K562 treated with DMSO at 1 percent for 24 hours (cell line): ENCODE results near the gene SNX15. TPM values are rescaled to one million over a fixed set of nuclear protein-coding genes. Genes with fewer than 3 reads are reported as not detected.

ENCODE experiments used
- total RNA-seq: library from RNA; unstranded; fragments of 300-600 nt; gene quantifications from 2 replicates; pipeline ENCODE4 v1.2.3, GENCODE V29; 2022; ENCODE audit warnings: low read depth; ENCODE audit not compliant: insufficient read depth

The SNX15 gene
- total RNA-seq = 53.8 and 58.4 TPM in 2 replicates

DNA sequence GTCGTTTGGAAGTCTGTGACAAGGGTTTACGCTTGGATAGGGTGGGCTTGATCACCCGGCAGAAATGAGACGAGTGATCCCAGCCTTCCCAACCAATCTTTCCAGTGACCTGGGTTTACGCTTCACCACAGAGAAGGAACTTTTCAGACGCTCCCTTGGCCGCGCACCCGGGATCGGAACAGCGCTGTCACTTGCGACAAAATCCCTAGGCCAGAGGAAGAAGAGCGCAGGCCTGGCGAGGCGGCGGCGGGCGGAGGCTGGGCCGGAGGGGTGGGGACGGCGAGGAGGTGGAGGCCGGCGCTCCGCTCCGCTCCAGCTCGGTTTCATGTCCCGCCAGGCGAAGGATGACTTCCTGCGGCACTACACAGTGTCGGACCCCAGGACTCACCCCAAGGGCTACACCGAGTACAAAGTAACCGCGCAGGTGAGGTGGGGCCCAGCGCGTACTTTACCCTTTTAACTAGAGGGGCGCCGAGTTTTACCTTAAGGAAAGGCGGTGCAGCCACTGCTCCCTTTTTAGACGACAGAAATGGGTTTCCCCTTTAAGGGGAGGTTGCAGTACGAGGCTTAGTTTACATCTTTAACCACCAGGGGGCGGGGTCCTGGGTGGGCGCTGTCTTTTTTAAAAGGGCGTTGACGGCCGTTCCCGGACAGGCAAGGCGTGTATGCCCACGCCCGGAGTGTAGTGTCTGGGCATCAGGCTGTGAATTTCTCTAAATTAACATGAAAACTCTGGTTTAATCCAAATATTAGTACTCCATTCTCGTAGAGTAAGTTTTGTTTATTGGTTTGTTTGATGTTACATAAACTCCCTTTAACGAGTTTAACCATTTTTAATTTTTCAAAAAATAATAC is at the start of gene SNX15:
Gene SNX15, plus strand, starts transcription at position 227 of the 855 bp plus-strand sequence. Its CDS starts 99 bp downstream, at position 326.

DNA sequence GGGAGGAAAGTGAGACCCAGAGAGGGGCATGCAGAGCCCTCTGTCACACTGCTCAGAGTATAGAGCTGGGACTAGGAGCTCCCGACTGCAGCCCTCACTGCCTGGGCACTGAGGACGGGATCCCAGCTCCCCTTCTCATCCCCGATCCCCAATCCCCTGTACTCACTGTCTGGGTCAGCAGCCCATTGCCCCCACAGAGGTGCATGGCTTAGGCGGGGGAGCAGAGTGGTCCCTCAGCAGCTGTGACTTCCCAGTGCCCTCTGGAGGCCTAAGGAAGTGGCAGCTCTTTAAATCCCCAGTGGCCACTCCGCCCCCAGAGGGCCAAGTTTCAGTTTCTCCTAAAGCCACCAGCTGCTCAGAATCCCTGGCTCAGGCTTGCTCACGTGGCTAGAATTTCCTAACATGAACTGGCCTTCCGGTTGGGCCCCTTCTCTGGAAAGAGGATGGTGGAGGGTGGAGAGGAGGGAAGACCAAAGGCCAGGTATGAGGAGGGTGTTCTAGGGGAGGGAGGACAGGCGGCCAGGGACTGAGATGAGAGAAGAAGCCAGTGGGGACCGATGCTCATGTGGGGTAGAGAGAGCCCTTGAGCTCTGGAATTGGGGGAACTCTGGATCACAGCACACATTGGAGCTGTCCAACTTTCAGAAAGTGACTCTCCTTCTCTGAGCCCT is 30.4 kb upstream of the SNX15 start, which contains the start of gene BATF2:
Gene BATF2, minus strand, starts transcription at position 262 of the 671 bp plus-strand sequence. Its CDS starts 57 bp downstream, at position 205.

GRCh38 chr11:65013888-65014725 is 13.1 kb upstream of the SNX15 start, which contains the start of gene ARL2:
Gene ARL2, plus strand, starts transcription at chr11:65014160. Its CDS starts 48 bp downstream, at chr11:65014208.

GRCh38 chr11:65040847-65041622 is 13.8 kb downstream of the SNX15 start, which contains the start of gene SAC3D1:
Gene SAC3D1, plus strand, starts transcription at chr11:65041210. Its CDS starts 83 bp downstream, at chr11:65041293.

GRCh38 chr11:65058419-65059054 is 31.3 kb downstream of the SNX15 start, which contains the start of gene NAALADL1:
Gene NAALADL1, minus strand, starts transcription at chr11:65058553. Its CDS starts 32 bp downstream, at chr11:65058521.

GRCh38 chr11:65083834-65084597 is 56.8 kb downstream of the SNX15 start, which contains the start of the genes CDCA5 and ZFPL1:
Gene CDCA5, minus strand, starts transcription at chr11:65084040. Its CDS starts 62 bp downstream, at chr11:65083978.
Gene ZFPL1, plus strand, starts transcription at chr11:65084222. Its CDS starts 477 bp downstream, at chr11:65084699.

Other genes starting within 250 kb of the SNX15 start
- gene SF1, start 248.9 kb upstream of the SNX15 start, total RNA-seq = 112 and 115 TPM in 2 replicates
- gene MAP4K2, start 224.2 kb upstream of the SNX15 start, total RNA-seq = 14.9 and 18.6 TPM in 2 replicates
- 49.6 and 56.7 TPM in 2 replicates for gene MEN1, start 216.9 kb upstream of the SNX15 start, total RNA-seq
- gene CDC42BPG, start 182.8 kb upstream of the SNX15 start, total RNA-seq = 8.8 and 8.9 TPM in 2 replicates
- gene EHD1, start 148.8 kb upstream of the SNX15 start, total RNA-seq = 69.7 and 74.6 TPM in 2 replicates
- 70.0 and 70.9 TPM in 2 replicates for gene ATG2A, start 110.2 kb upstream of the SNX15 start, total RNA-seq
- gene PPP2R5B, start 102.8 kb upstream of the SNX15 start, total RNA-seq = 15.6 and 16.7 TPM in 2 replicates
- not detected in 2 replicates for gene GPHA2, start 91.5 kb upstream of the SNX15 start, total RNA-seq
- 0.31 TPM in 1 of 2 replicates, not detected in the other for gene MAJIN, start 55.3 kb upstream of the SNX15 start, total RNA-seq
- 10.3 TPM in 2 replicates for gene BATF2, start 30.5 kb upstream of the SNX15 start, total RNA-seq
- gene ARL2, start 13.3 kb upstream of the SNX15 start, total RNA-seq = 131 and 142 TPM in 2 replicates
- 65.7 and 77.0 TPM in 2 replicates for gene SAC3D1, start 13.8 kb downstream of the SNX15 start, total RNA-seq
- 0.61 TPM in 1 of 2 replicates, not detected in the other for gene NAALADL1, start 31.1 kb downstream of the SNX15 start, total RNA-seq
- gene CDCA5, start 56.6 kb downstream of the SNX15 start, total RNA-seq = 83.8 and 84.5 TPM in 2 replicates
- 72.4 and 80.5 TPM in 2 replicates for gene ZFPL1, start 56.8 kb downstream of the SNX15 start, total RNA-seq
- 133 and 154 TPM in 2 replicates for gene VPS51, start 68.8 kb downstream of the SNX15 start, total RNA-seq
- 34.6 and 41.2 TPM in 2 replicates for gene TM7SF2, start 84.4 kb downstream of the SNX15 start, total RNA-seq
- 52.0 and 61.4 TPM in 2 replicates for gene ZNHIT2, start 90.3 kb downstream of the SNX15 start, total RNA-seq
- gene FAU, start 94.7 kb downstream of the SNX15 start, total RNA-seq = 1,172 and 1,237 TPM in 2 replicates
- gene MRPL49, start 94.9 kb downstream of the SNX15 start, total RNA-seq = 82.6 and 89.4 TPM in 2 replicates
- 60.9 and 64.4 TPM in 2 replicates for gene SYVN1, start 107.1 kb downstream of the SNX15 start, total RNA-seq
- gene SPDYC, start 142.8 kb downstream of the SNX15 start, total RNA-seq = 24.4 and 27.1 TPM in 2 replicates
- 212 and 218 TPM in 2 replicates for gene CAPN1, start 154.5 kb downstream of the SNX15 start, total RNA-seq
- gene POLA2, start 234.5 kb downstream of the SNX15 start, total RNA-seq = 36.6 and 45.4 TPM in 2 replicates